AG09309 (cell line): ENCODE measurements around the gene BEND7.
A peak's percentile ranks its signal among the peaks of the same experiment; 100 is the strongest.
"Not testable (repeated sequence)": the region's sequence is repeated elsewhere in the genome, so short reads cannot be mapped to it uniquely, and the experiment has no call there.

Experiments used
- DNase-seq: peaks from one replicate; pipeline ENCODE4 v3.0.0-alpha.2; 2010; ENCODE audit warnings: low read depth
- H3K4me3 ChIP-seq: 2 replicates; pipeline ENCODE4 v1.5.1; 2011; ENCODE audit warnings: mild to moderate bottlenecking, low read depth, low read length, moderate library complexity; ENCODE audit not compliant: control insufficient read depth
- CTCF ChIP-seq: IDR thresholded peaks from 2 replicates; pipeline ENCODE4 v1.5.1; 2011; ENCODE audit warnings: mild to moderate bottlenecking, low read depth, low read length, inconsistent platforms; ENCODE audit not compliant: insufficient read depth, control insufficient read depth; ENCODE audit errors: missing control alignments

The BEND7 gene

GRCh38 chr10:13560597-13560996 is 31.8 kb upstream of the BEND7 start:
- H3K4me3 ChIP-seq = no peak overlapping the region
- no peak for DNase-seq
- TF ChIP-seq CTCF = no peak

GRCh38 chr10:13559124-13559700 is 30.4 kb upstream of the BEND7 start:
- TF ChIP-seq CTCF = no peak
- no peak for DNase-seq
- no peak overlapping the region for H3K4me3 ChIP-seq

GRCh38 chr10:13555884-13556510 is 27.2 kb upstream of the BEND7 start:
- no peak for TF ChIP-seq CTCF
- H3K4me3 ChIP-seq = no peak overlapping the region
- DNase-seq = no peak

- no peak for TF ChIP-seq CTCF
- H3K4me3 ChIP-seq = no peak overlapping the region
- no peak for DNase-seq
Observed at GRCh38 chr10:13550802-13551201, 22.0 kb upstream of the BEND7 start.

- H3K4me3 ChIP-seq = no peak overlapping the region
- no peak for DNase-seq
- TF ChIP-seq CTCF = no peak
Observed at GRCh38 chr10:13542533-13542932, 13.7 kb upstream of the BEND7 start.

GRCh38 chr10:13537985-13538384 is 9.2 kb upstream of the BEND7 start:
- DNase-seq, H3K4me3 ChIP-seq: not testable (repeated sequence)

- H3K4me3 ChIP-seq = no peak overlapping the region
- peak; percentile 64 for TF ChIP-seq CTCF
- DNase-seq = no peak
Observed at GRCh38 chr10:13536674-13537366, 8.0 kb upstream of the BEND7 start.
